ENCODE measurements around the gene ROPN1.

DNA sequence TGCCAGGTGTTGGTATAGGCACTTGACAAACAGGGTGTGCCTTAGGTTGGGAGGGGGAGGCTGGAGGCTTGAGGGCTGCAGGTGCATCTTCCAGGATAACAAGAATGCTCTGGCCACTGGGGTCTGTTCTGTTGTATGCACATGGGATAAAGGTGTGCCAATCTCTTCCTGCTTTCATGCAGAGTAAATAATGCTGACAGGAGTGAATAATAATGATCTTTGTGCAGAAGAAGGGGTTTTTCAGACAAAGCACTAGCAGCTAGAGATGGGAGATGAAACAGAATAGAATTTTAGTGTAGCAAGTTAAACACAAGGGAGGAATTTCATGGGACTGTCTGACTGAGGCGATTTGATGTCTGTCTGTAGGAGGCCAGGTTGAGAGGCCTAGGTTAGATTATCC is 1.9 kb upstream of the ROPN1 start:
- no peak for TF ChIP-seq POLR2AphosphoS5 (IDR thresholded peaks at IDR 0.05; ENCODE audit: low read depth, low read length)
- TF ChIP-seq, protein P1, sequence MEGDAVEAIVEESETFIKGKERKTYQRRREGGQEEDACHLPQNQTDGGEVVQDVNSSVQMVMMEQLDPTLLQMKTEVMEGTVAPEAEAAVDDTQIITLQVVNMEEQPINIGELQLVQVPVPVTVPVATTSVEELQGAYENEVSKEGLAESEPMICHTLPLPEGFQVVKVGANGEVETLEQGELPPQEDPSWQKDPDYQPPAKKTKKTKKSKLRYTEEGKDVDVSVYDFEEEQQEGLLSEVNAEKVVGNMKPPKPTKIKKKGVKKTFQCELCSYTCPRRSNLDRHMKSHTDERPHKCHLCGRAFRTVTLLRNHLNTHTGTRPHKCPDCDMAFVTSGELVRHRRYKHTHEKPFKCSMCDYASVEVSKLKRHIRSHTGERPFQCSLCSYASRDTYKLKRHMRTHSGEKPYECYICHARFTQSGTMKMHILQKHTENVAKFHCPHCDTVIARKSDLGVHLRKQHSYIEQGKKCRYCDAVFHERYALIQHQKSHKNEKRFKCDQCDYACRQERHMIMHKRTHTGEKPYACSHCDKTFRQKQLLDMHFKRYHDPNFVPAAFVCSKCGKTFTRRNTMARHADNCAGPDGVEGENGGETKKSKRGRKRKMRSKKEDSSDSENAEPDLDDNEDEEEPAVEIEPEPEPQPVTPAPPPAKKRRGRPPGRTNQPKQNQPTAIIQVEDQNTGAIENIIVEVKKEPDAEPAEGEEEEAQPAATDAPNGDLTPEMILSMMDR (IDR thresholded peaks at IDR 0.05): no peak
- TF ChIP-seq, protein P2, sequence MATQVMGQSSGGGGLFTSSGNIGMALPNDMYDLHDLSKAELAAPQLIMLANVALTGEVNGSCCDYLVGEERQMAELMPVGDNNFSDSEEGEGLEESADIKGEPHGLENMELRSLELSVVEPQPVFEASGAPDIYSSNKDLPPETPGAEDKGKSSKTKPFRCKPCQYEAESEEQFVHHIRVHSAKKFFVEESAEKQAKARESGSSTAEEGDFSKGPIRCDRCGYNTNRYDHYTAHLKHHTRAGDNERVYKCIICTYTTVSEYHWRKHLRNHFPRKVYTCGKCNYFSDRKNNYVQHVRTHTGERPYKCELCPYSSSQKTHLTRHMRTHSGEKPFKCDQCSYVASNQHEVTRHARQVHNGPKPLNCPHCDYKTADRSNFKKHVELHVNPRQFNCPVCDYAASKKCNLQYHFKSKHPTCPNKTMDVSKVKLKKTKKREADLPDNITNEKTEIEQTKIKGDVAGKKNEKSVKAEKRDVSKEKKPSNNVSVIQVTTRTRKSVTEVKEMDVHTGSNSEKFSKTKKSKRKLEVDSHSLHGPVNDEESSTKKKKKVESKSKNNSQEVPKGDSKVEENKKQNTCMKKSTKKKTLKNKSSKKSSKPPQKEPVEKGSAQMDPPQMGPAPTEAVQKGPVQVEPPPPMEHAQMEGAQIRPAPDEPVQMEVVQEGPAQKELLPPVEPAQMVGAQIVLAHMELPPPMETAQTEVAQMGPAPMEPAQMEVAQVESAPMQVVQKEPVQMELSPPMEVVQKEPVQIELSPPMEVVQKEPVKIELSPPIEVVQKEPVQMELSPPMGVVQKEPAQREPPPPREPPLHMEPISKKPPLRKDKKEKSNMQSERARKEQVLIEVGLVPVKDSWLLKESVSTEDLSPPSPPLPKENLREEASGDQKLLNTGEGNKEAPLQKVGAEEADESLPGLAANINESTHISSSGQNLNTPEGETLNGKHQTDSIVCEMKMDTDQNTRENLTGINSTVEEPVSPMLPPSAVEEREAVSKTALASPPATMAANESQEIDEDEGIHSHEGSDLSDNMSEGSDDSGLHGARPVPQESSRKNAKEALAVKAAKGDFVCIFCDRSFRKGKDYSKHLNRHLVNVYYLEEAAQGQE (IDR thresholded peaks at IDR 0.05; ENCODE audit: insufficient read depth in 1 of 2, low read depth in 2 of 2, low read length in 1 of 2): no peak
- no peak for TF ChIP-seq SIN3A (IDR thresholded peaks at IDR 0.05; ENCODE audit: borderline replicate concordance, insufficient read depth, low read depth, low read length)

Data from Panc1 (cell line).